Measurements from ENCODE around the gene ARMCX6. TPM values are rescaled to one million over a fixed set of nuclear protein-coding genes. Genes with fewer than 3 reads are reported as not detected.
"Not testable (repeated sequence)": the region's sequence is repeated elsewhere in the genome, so short reads cannot be mapped to it uniquely, and the experiment has no call there.

Gene ARMCX6
- total RNA-seq, 6 experiments from 2014 or later, result 4.1 to 22.0 (median 9.5) TPM

- intact Hi-C loops (cut with DNase I), result no loop called here
- no peak for DNase-seq
- no peaks in the 10 kb centered on the region for H3K9me3 ChIP-seq
- no peak overlapping the region for H3K27ac ChIP-seq
- H3K27me3 ChIP-seq, result no peaks in the 10 kb centered on the region
- H3K4me1 ChIP-seq, result no peaks in the 10 kb centered on the region
- TF ChIP-seq CTCF (IDR thresholded peaks at IDR 0.05), result no peak
- TF ChIP-seq POLR2A (IDR thresholded peaks at IDR 0.05), result no peak
- no peak overlapping the region for H3K4me3 ChIP-seq
- H3K36me3 ChIP-seq, result no peaks in the 10 kb centered on the region
- ATAC-seq, result no peak
Measured at GRCh38 chrX:101619364-101619763, 1.6 kb upstream of the ARMCX6 start.

GRCh38 chrX:101605728-101606127, 12.1 kb downstream of the ARMCX6 start:
- no peak for TF ChIP-seq POLR2A (IDR thresholded peaks at IDR 0.05)
- no peak for TF ChIP-seq CTCF (IDR thresholded peaks at IDR 0.05)
- H3K27me3 ChIP-seq, result no peaks in the 10 kb centered on the region
- no peak for ATAC-seq

GRCh38 chrX:101605146-101605545, 12.7 kb downstream of the ARMCX6 start:
- TF ChIP-seq CTCF (IDR thresholded peaks at IDR 0.05) (no peak), POLR2A (IDR thresholded peaks at IDR 0.05) (no peak)
- Histone ChIP-seq H3K27ac (no peak overlapping the region), H3K27me3 (no peaks in the 10 kb centered on the region), H3K4me3 (no peak overlapping the region), H3K4me1 (peaks cover 0 to 1% (median 0%) of the 10 kb centered on the region in 4 donors), H3K36me3 (no peaks in the 10 kb centered on the region), H3K9me3 (no peaks in the 10 kb centered on the region)
- intact Hi-C loops (cut with DNase I), result no loop called here
- DNase-seq (no peak), ATAC-seq (no peak)

More at GRCh38 chrX:101605728-101606127, 12.1 kb downstream of the ARMCX6 start:
- Histone ChIP-seq H3K4me3 (no peak overlapping the region), H3K4me1 (peaks cover 0 to 2% (median 0%) of the 10 kb centered on the region in 4 donors), H3K9me3 (no peaks in the 10 kb centered on the region), H3K36me3 (no peaks in the 10 kb centered on the region), H3K27ac (no peak overlapping the region)
- WGBS (ENCODE audit: insufficient coverage, low coverage, low lambda C conversion rate, missing lambda C conversion rate), result 14% methylated on average over 1 of the region's 1 CpG
- DNase-seq, result no peak
- intact Hi-C loops (cut with DNase I), result no loop called here

GRCh38 chrX:101602077-101602476, 15.7 kb downstream of the ARMCX6 start:
- ATAC-seq (no peak), DNase-seq (no peak)
- 66% methylated on average over 4 of the region's 7 CpGs for WGBS (ENCODE audit: insufficient coverage, low coverage, low lambda C conversion rate, missing lambda C conversion rate)
- TF ChIP-seq CTCF (IDR thresholded peaks at IDR 0.05) (no peak), POLR2A (IDR thresholded peaks at IDR 0.05) (no peak)
- Histone ChIP-seq H3K27ac (no peak overlapping the region), H3K4me1 (no peaks in the 10 kb centered on the region), H3K4me3 (no peak overlapping the region), H3K9me3 (no peaks in the 10 kb centered on the region), H3K27me3 (no peaks in the 10 kb centered on the region), H3K36me3 (no peaks in the 10 kb centered on the region)
- intact Hi-C loops (cut with DNase I), result no loop called here

- ATAC-seq, result peak in 1 of 4 donors; percentile 27
- intact Hi-C loops (cut with DNase I); H3K36me3 ChIP-seq; H3K9me3 ChIP-seq; H3K4me1 ChIP-seq; DNase-seq; H3K27ac ChIP-seq; H3K27me3 ChIP-seq; H3K4me3 ChIP-seq: not testable (repeated sequence)
- WGBS (ENCODE audit: insufficient coverage, low coverage, low lambda C conversion rate, missing lambda C conversion rate), result 77% methylated on average over 6 of the region's 8 CpGs
Measured at GRCh38 chrX:101599592-101599991, 18.2 kb downstream of the ARMCX6 start.

Measured in right lobe of liver (tissue), 6 donors.